Calu3 (cell line): ENCODE data around the gene MAGEA3. TPM values are rescaled to one million over a fixed set of nuclear protein-coding genes. Genes with fewer than 3 reads are reported as not detected.
"Not testable (repeated sequence)": the region's sequence is repeated elsewhere in the genome, so short reads cannot be mapped to it uniquely, and the experiment has no call there.

Experiments used
- BruUV-seq: library from RNA; stranded (reverse); fragments of 400-500 nt; replicated peaks from 2 replicates; lab custom pipeline; 2021; lab: Mats Ljungman, UMichigan
- CTCF ChIA-PET: fragments of 300-600 bp; sonication (Branson Sonifier 250); formaldehyde crosslinking; loops from one replicate; lab custom pipeline; 2022; ENCODE audit warnings: antibody characterized with exemption; lab: Charles Lee
- DNase-seq: peaks from one replicate; pipeline ENCODE4 v3.0.0; 2022
- H3K27ac Mint-ChIP-seq: one replicate; pipeline ENCODE4 v1.8.0; 2022; ENCODE audit warnings: mixed read lengths; ENCODE audit not compliant: unreplicated experiment
- H3K27me3 Mint-ChIP-seq: one replicate; pipeline ENCODE4 v1.8.0; 2022; ENCODE audit warnings: mixed read lengths; ENCODE audit not compliant: unreplicated experiment
- H3K36me3 Mint-ChIP-seq: one replicate; pipeline ENCODE4 v1.8.0; 2022; ENCODE audit warnings: mild to moderate bottlenecking, moderate library complexity, mixed read lengths; ENCODE audit not compliant: insufficient read depth, unreplicated experiment
- H3K4me1 Mint-ChIP-seq: one replicate; pipeline ENCODE4 v1.8.0; 2022; ENCODE audit warnings: mild to moderate bottlenecking, low read depth, mixed read lengths; ENCODE audit not compliant: unreplicated experiment
- H3K4me3 Mint-ChIP-seq: one replicate; pipeline ENCODE4 v1.8.0; 2022; ENCODE audit warnings: mild to moderate bottlenecking, low read depth, moderate library complexity, mixed read lengths; ENCODE audit not compliant: unreplicated experiment
- H3K9me3 Mint-ChIP-seq: one replicate; pipeline ENCODE4 v1.8.0; 2022; ENCODE audit warnings: low read depth, mixed read lengths; ENCODE audit not compliant: unreplicated experiment
- CTCF ChIP-seq: fragments of 200-600 bp; IDR thresholded peaks from one replicate; pipeline ENCODE4 v1.8.0; 2022; ENCODE audit warnings: antibody characterized with exemption; ENCODE audit not compliant: unreplicated experiment
- intact Hi-C: fragments of 100-400 bp; cut with micrococcal nuclease; formaldehyde crosslinking; loops from one replicate; pipeline ENCODE4 v1.10.0; 2022; ENCODE audit not compliant: unreplicated experiment
- total RNA-seq: library from RNA; stranded (reverse); gene quantifications from 2 replicates; pipeline ENCODE4 v1.2.3, GENCODE V29; 2022

Gene MAGEA3
- total RNA-seq, 1 experiment from 2014 or later, result not detected

GRCh38 chrX:152706500-152706899 lies 7.9 kb downstream of the MAGEA3 start:
- H3K4me1 Mint-ChIP-seq, H3K27ac Mint-ChIP-seq, H3K9me3 Mint-ChIP-seq, H3K27me3 Mint-ChIP-seq, H3K4me3 Mint-ChIP-seq, H3K36me3 Mint-ChIP-seq, BruUV-seq, DNase-seq, CTCF ChIA-PET, intact Hi-C loops: not testable (repeated sequence)

- H3K9me3 Mint-ChIP-seq, BruUV-seq, H3K27ac Mint-ChIP-seq, CTCF ChIA-PET, intact Hi-C loops, DNase-seq, H3K4me1 Mint-ChIP-seq, H3K4me3 Mint-ChIP-seq, H3K36me3 Mint-ChIP-seq, H3K27me3 Mint-ChIP-seq: not testable (repeated sequence)
These were observed 10.6 kb downstream of the MAGEA3 start, which contains the start of gene CSAG2 for GRCh38 chrX:152709173-152709572. CSAG2 (minus strand) TSS chrX:152709273; CDS start chrX:152709112, 161 bp downstream.

GRCh38 chrX:152713195-152713594 lies 14.6 kb downstream of the MAGEA3 start:
- intact Hi-C loops, DNase-seq, H3K4me3 Mint-ChIP-seq, H3K27me3 Mint-ChIP-seq, H3K4me1 Mint-ChIP-seq, BruUV-seq, H3K9me3 Mint-ChIP-seq, H3K36me3 Mint-ChIP-seq, H3K27ac Mint-ChIP-seq, CTCF ChIA-PET: not testable (repeated sequence)

- H3K4me1 Mint-ChIP-seq, BruUV-seq, H3K4me3 Mint-ChIP-seq, H3K27ac Mint-ChIP-seq, H3K36me3 Mint-ChIP-seq, intact Hi-C loops, H3K9me3 Mint-ChIP-seq, DNase-seq, H3K27me3 Mint-ChIP-seq, CTCF ChIA-PET: not testable (repeated sequence)
These were observed 15.5 kb downstream of the MAGEA3 start, which contains the start of gene MAGEA2B for GRCh38 chrX:152713815-152714787. MAGEA2B (plus strand) TSS chrX:152714628; CDS start chrX:152717107, 2,479 bp downstream.

GRCh38 chrX:152725409-152725808 lies 26.8 kb downstream of the MAGEA3 start:
- Mint-ChIP-seq H3K27ac (no peak overlapping the region), H3K4me1 (no peaks in the 10 kb centered on the region), H3K27me3 (peaks cover 25% of the 10 kb centered on the region), H3K36me3 (no peaks in the 10 kb centered on the region), H3K4me3 (no peak overlapping the region), H3K9me3 (no peaks in the 10 kb centered on the region)
- intact Hi-C loops, result no loop called here
- no peak for TF ChIP-seq CTCF
- no peak for DNase-seq
- no TSS peak for BruUV-seq
- CTCF ChIA-PET, result no interaction called here

- H3K27me3 Mint-ChIP-seq, result peaks cover 39% of the 10 kb centered on the region
- CTCF ChIA-PET, result interaction anchor here (0.7 kb wide), 1 partner anchor 1259 kb away, joined by 6 read pairs; no protein-coding TSS in a partner anchor
- BruUV-seq, result no TSS peak
- H3K4me1 Mint-ChIP-seq, result no peaks in the 10 kb centered on the region
- H3K4me3 Mint-ChIP-seq, result no peak within 1 kb of the TSS
- H3K27ac Mint-ChIP-seq, result no peak within 1 kb of the TSS
- peaks cover 4% of the 10 kb centered on the region for H3K36me3 Mint-ChIP-seq
- no peaks in the 10 kb centered on the region for H3K9me3 Mint-ChIP-seq
- TF ChIP-seq CTCF, result no peak
- intact Hi-C loops, result no loop called here
- DNase-seq, result no peak
These were observed 34.8 kb downstream of the MAGEA3 start, which contains the start of the genes CSAG1 and MAGEA12 for GRCh38 chrX:152733261-152733975. CSAG1 (minus strand) TSS chrX:152733721; CDS start chrX:152732460, 1,261 bp downstream. MAGEA12 (plus strand) TSS chrX:152733757; CDS start chrX:152736162, 2,405 bp downstream.

- H3K9me3 Mint-ChIP-seq, H3K36me3 Mint-ChIP-seq, BruUV-seq, CTCF ChIA-PET, H3K4me1 Mint-ChIP-seq, H3K27ac Mint-ChIP-seq, H3K4me3 Mint-ChIP-seq, DNase-seq, intact Hi-C loops: not testable (repeated sequence)
- H3K27me3 Mint-ChIP-seq, result peaks cover 48% of the 10 kb centered on the region
These were observed 35.7 kb downstream of the MAGEA3 start for GRCh38 chrX:152734143-152734858.
